HCT116 (cell line): ENCODE measurements around the gene TIGD2.

Experiments used
- EZH2 ChIP-seq: fragments of 200-600 bp; sonication (generic); IDR thresholded peaks from 2 replicates; pipeline ENCODE4 v1.6.1; 2017; ENCODE audit warnings: antibody characterized with exemption, mixed run types
- EZH2phosphoT487 ChIP-seq: fragments of 200-600 bp; IDR thresholded peaks from 2 replicates; pipeline ENCODE4 v1.6.1; 2018; ENCODE audit warnings: antibody characterized with exemption, borderline replicate concordance
- POLR2A ChIP-seq: IDR thresholded peaks from 2 replicates; pipeline ENCODE4 v1.7.0; 2011; ENCODE audit warnings: borderline replicate concordance; ENCODE audit not compliant: insufficient read depth, insufficient read length; ENCODE audit errors: extremely low read depth
- TF ChIP-seq, protein P1 (sequence below), 3 experiments: fragments of 200-600 bp in 1 of 3; sonication (generic) in 1 of 3; IDR thresholded peaks in 2 of 3; conservative IDR thresholded peaks in 1 of 3; 2 replicates each; pipeline ENCODE4 v1.5.1; 2012 to 2017; ENCODE audit warnings: low read depth in 2 of 3, low read length in 2 of 3, antibody characterized with exemption in 1 of 3, borderline replicate concordance in 1 of 3, control low read depth in 1 of 3, mild to moderate bottlenecking in 1 of 3, mixed read lengths in 1 of 3, mixed run types in 1 of 3, moderate library complexity in 1 of 3; ENCODE audit not compliant: insufficient read depth in 1 of 3

DNA sequence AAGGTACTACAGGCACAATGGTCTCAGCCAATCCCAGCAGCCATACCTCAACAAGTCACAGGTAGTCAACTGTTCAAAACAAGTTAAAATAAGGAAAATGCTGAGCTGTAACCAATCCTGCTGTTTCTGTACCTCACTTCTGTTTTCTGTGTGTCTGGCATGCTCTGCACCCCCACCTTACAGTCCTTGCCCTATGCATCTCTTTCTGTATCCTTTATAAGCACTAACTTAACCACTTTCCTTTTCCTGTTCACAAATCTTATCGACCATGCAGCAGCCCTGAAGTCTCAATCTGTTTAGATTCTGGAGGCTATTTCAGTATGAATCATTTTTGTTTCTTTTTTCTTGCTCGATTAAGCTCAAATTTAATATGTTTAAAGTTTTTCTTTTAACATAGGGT, 41.9 kb upstream of the TIGD2 start:
- TF ChIP-seq EZH2 (no peak), POLR2A (no peak), EZH2phosphoT487 (no peak)
- TF ChIP-seq, protein P1, sequence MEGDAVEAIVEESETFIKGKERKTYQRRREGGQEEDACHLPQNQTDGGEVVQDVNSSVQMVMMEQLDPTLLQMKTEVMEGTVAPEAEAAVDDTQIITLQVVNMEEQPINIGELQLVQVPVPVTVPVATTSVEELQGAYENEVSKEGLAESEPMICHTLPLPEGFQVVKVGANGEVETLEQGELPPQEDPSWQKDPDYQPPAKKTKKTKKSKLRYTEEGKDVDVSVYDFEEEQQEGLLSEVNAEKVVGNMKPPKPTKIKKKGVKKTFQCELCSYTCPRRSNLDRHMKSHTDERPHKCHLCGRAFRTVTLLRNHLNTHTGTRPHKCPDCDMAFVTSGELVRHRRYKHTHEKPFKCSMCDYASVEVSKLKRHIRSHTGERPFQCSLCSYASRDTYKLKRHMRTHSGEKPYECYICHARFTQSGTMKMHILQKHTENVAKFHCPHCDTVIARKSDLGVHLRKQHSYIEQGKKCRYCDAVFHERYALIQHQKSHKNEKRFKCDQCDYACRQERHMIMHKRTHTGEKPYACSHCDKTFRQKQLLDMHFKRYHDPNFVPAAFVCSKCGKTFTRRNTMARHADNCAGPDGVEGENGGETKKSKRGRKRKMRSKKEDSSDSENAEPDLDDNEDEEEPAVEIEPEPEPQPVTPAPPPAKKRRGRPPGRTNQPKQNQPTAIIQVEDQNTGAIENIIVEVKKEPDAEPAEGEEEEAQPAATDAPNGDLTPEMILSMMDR (IDR thresholded peaks at IDR 0.05 in 2 of 3, conservative IDR thresholded peaks at IDR 0.05 in 1 of 3; ENCODE audit: borderline replicate concordance in 1 of 3, insufficient read depth in 1 of 3, low read depth in 2 of 3, low read length in 2 of 3): no peak
